GM12891 (cell line): ENCODE results near the gene MRPL28.

Experiments
- PAX5 ChIP-seq: IDR thresholded peaks from 2 replicates; pipeline ENCODE4 v1.6.1; 2011; ENCODE audit warnings: low read length, moderate library complexity, mild to moderate bottlenecking; ENCODE audit not compliant: insufficient read depth, severe bottlenecking
- POLR2A ChIP-seq: IDR thresholded peaks from 2 replicates; pipeline ENCODE4 v1.6.1; 2011; ENCODE audit warnings: low read depth, low read length, control low read depth
- POLR2AphosphoS5 ChIP-seq: IDR thresholded peaks from 2 replicates; pipeline ENCODE4 v1.6.1; 2011; ENCODE audit warnings: low read depth, low read length, control low read depth
- POU2F2 ChIP-seq: IDR thresholded peaks from 2 replicates; pipeline ENCODE4 v1.6.1; 2011; ENCODE audit warnings: low read depth, mild to moderate bottlenecking, control low read depth, low read length, moderate library complexity
- SPI1 ChIP-seq: IDR thresholded peaks from 2 replicates; pipeline ENCODE4 v1.6.1; 2011; ENCODE audit warnings: low read depth, low read length, control low read depth
- TAF1 ChIP-seq: IDR thresholded peaks from 2 replicates; pipeline ENCODE4 v1.6.1; 2011; ENCODE audit warnings: low read depth, low read length, control low read depth

DNA sequence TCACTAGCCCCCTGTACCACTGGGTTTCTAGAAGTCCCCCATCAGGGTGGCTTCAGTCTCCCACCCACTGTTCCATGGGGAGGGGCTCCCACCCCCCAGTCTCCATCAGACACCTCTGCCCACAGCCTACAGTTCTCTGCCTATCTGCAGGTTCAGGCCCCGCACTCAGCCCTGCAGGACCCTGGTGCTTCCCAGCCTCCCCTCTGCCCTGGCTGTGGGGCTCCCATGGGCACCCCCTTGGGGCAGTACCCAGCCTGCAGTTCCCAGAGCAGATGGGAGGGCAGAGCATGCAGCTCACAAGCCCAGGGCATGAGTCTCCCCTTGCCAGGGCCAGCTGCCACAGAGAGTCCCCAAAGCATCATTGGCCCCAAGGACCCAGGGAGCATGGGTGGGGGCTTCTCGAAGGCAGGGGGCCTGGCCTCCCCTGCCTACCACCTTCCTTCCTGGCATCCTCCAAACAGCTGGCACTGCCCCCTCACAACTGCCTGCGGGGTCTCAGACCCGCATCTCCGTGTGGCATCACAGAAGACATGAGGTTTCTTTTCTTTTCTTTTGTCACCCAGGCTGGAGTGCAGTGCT, 2.8 kb upstream of the MRPL28 start:
- TF ChIP-seq POLR2A (no peak), POLR2AphosphoS5 (no peak), POU2F2 (no peak), TAF1 (no peak), SPI1 (no peak), PAX5 (no peak)
